Activated CD8-positive, alpha-beta memory T cell treated with anti-CD3 and anti-CD28 coated beads, Interleukin-2, amount 50 U/mL, for 24 hours (primary cell): ENCODE data around the gene CFAP299.
A peak's percentile ranks its signal among the peaks of the same experiment; 100 is the strongest.
"Not testable (repeated sequence)": the region's sequence is repeated elsewhere in the genome, so short reads cannot be mapped to it uniquely, and the experiment has no call there.

Source experiments
- DNase-seq: peaks from one replicate; pipeline ENCODE4 v3.0.0-alpha.2; 2020; ENCODE audit errors: extremely low read depth

Gene CFAP299

DNA sequence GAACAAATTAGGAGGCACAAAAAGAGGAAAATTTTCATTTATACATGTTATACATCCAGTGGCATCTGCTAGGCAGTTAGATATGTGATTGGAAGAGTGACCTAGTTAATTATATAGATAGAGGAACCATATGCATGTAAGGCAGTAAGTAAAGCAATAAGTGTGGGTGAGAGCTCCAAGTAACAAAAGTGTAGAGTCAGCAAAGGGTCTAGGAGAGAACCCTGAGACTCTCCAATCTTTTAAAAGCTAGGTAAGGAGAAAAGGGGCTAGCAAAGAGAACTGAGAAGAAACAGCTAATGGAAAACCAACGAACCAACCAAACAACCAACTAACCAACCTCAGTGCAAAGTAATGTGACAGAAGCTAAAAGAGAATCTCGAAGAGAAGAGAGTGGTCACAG is 3.8 kb upstream of the CFAP299 start:
- DNase-seq, result no peak

- DNase-seq, result no peak
Observed at GRCh38 chr4:80333121-80333520, 2.4 kb upstream of the CFAP299 start.

DNA sequence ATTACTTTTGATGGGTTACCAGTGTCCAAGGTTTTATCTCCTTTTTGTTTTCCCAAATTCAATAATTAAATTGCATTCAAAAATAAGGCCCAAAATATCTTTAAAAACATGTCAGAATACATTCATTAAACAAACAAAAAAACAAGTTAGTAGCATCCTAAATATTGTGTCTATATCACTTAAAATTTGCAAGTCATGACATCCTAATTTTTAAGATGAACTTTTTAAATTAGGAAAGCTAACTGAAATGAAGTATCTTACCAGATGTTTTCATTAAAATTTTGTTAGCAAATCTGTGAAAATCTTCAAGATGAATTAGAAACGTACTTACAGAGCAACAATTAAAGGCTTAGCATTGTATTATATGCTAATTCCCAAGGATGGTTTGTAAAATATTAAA is 962 bp upstream of the CFAP299 start:
- DNase-seq, result no peak

- no peak for DNase-seq
Observed at GRCh38 chr4:80335226-80335553, 340 bp upstream of the CFAP299 start.

DNA sequence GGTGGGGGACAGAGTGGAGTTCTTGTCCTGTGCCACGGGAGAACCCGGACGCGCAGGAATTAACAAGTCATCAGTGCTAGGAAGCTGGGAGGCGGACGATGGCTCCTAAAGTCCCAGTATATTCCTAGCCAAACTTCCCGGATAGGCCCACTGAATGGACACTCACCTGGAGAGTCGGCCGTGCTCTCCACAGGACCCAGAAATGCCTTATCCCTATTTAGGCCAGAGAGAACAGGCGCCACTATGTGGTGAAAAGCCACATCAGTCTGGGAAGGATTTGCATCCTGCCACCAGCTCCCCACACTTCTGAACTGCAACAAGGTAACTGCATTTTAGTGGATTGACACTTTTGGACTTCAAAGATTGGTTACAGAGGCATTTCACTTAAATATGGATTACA is 1.1 kb downstream of the CFAP299 start:
- DNase-seq, result no peak

DNA sequence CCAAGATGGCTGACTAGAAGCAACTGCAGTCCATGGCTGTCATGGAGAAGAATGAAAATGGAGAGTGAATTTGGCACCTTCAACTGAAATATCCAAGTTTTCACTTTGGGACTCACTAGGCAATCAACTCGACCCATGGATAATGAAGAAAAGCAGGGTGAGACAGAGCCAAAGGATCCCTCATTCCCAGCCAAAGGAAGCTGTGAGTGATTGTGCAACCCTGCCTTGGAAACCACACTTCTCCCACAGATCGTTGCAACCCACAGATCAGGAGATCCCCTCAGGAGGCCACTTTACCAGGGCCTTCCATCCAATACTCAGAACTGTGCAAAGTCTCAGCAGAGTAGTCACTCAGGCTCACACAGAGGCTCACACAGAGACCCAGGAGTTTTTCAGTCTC is 4.5 kb downstream of the CFAP299 start:
- DNase-seq, result no peak

- DNase-seq, result not testable (repeated sequence)
Observed at GRCh38 chr4:80342684-80343083, 7.2 kb downstream of the CFAP299 start.

GRCh38 chr4:80343887-80344286 is 8.4 kb downstream of the CFAP299 start:
- no peak for DNase-seq

DNA sequence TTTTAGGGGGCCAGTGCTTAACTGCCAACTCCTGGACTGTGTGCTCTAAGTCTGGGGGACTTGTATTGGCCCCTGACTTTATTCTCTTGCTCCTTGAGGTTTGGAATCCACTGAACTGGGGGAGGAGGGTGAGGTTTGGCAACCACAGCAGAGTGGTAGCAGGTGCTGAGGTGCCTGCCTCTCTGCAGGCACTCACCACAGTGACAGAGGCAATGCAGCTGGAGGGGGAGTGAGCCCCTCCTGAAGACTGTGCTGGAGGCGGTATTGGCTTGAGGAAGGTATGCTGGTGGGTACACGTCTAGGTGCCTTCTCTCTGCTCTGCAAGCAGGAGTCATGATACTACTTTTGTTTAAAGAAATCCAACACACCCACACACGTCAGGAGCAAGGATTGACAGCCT is 24.6 kb downstream of the CFAP299 start:
- DNase-seq, result no peak

GRCh38 chr4:80360900-80361299 is 25.4 kb downstream of the CFAP299 start:
- DNase-seq, result no peak

DNA sequence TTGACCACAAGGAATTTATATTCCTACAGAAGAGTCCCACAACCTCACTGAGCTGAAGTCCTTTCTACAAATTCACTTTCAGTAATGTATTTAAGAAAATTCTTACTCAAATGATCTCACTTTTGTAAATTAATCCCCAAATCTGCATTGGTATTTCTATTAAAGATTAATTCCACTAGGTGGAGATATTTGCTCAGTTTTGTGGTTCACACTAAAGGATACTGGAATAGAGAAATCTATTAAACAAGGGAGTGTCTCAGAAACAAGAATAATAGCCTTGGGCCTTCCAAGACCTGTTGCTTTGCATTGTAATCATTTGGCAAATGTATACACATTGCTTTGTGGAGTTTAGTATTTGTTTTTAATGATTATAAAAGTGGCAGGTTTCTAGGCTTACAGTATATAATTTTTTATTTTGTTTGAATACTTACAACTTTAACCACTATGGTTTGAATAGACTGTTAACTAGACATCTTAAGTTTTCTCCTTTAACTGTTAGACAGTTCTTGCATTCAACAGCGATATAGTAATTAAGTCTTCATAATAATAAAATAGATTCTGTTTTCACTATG is 25.9 kb downstream of the CFAP299 start:
- DNase-seq, result no peak

GRCh38 chr4:80362578-80363181 is 27.1 kb downstream of the CFAP299 start:
- peak; percentile 6 for DNase-seq

GRCh38 chr4:80365928-80366327 is 30.4 kb downstream of the CFAP299 start:
- peak; percentile 7 for DNase-seq

DNA sequence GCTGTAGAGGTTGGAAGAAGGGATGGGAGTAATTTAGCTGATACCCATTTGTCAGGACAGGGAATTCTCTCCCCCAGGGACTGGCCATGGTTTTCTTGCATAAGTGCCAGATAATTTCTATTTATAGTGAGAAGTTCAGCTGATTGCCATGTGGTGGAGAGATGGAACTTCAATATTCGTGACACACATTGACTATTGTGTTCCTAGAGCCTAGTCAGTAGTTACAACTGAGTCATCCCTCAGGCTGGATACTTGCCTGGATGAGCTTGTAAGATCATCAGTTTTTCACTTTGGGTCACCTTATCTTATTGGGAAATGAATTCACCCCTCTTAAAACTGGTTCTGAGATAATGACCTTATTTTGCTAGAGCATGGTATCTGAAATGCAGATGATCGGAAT is 32.2 kb downstream of the CFAP299 start:
- DNase-seq, result no peak

DNA sequence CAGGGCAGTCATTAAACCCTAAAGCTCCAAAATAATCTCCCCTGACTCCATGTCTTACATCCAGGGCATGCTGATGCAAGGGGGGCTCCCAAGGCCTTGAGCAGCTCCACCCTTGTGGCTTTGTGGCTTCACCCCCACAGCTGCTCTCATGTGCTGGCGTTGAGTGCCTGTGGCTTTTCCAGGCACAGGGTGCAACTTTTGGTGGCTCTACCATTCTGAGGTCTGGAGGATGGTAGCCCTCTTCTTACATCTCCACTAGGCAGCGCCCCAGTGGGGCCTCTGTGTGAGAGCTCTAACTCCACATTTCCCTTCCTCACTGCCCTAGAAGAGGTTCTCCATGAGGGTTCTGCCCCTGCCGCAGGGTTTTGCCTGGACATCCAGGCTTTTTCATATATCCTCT is 35.1 kb downstream of the CFAP299 start:
- no peak for DNase-seq

GRCh38 chr4:80371046-80371445 is 35.5 kb downstream of the CFAP299 start:
- DNase-seq, result no peak

- no peak for DNase-seq
Observed at GRCh38 chr4:80374180-80374579, 38.6 kb downstream of the CFAP299 start.

DNA sequence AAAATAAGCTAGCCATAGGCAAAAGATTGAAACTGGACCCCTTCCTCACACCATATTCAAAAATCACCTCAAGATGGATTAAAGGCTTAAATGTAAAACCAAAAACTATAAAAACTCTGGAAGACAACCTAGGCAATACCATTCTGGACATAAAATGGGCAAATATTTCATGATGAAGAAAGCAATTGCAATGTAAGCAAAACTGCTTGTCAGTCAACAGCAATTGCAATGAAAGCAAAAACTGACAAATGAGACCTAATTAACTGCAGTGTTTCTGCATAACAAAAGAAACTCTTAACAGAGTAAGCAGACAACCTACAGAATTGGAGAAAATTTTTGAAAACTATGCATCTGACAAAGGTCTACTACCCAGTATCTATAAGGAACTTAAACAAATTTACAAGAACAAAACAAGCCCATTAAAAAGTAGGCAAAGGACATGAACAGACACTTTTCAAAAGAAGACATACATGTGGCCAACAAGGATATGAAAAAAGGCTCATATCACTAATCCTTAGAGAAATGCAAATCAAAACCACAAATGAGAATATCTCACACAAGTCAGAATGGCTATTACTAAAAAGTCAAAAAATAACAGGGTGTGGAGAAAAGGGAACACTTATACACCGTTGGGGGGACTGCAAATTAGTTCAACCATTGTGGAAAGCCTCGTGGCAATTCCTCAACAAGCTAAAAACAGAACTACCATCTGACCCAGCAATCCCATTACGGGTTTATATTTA is 46.7 kb downstream of the CFAP299 start:
- no peak for DNase-seq

GRCh38 chr4:80385397-80386280 is 50.1 kb downstream of the CFAP299 start:
- no peak for DNase-seq

DNA sequence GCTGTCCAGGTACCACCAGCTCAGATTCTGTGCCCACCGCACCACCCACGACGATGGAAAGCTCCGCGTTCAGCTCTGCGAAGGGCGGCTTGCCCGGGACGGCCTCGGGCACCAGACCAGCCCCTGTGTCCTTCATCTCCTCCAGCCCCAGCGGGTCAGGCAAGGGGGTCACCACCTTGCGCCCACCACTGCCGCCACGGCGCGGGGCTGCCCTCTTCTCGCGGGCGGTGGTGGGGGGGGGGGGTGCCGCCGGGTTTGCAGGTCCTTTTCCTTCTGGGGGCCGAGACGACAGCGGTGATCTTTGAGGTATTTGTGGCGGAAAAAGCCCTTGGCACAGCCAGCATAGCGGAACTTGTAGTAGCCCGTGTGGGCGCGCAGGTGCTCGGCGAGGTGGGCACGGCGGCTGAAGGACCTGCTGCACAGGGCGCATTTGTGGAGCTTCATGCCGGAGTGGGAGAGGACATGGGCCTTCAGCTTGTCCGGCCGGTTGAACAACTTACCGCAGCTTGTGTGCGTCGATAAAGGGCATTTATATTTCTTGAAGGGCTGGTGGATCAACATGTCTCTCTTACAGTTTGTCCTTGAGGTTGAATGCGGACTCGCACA is 50.9 kb downstream of the CFAP299 start:
- no peak for DNase-seq

DNA sequence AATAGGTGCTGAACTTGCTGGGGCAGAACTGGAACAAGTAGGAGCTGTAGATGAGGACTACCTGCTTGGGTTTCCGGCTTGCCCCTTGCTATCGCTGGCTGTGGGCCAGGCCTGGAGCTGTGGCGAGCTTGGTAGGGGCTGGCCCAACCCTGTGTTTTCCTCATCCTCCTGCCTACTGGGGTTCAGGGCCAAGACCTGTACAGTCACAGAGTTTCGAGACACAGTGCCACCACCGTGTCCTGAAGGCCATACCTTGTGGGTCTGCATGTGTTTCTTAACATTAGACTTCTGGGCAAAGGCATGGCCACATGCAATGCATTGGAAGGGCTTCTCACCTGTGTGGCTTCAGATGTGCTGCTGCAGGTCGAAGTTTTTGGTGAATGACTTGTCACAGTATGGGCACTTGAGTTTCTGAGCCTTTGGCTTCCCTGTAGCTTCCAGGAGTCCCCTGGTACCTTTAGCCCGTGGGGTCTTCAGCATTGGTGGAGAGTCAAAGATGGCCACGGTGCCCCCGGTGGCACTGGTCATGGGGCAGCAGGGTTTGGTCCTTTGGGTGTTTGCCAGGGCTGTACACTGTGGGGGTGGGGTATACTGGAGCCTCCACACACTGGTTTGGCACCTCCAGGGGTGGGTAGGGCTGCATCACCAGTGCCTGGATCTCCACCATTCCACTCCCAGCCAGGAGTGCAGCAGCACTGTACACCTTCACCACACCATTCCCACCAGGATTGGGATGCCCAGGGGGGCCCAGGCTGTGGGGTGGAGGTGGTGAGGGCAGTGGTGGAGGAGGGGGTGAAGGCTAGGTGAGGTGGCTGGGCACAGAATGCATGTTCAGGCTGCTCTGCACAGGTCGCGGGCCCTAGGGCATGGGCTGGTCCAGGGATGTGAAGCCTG is 52.1 kb downstream of the CFAP299 start:
- no peak for DNase-seq
